IMR-90 (cell line): ENCODE data around the gene PAK5. TPM values are rescaled to one million over a fixed set of nuclear protein-coding genes. Genes with fewer than 3 reads are reported as not detected.

Experiments used
- ATAC-seq: fragments of 200-7000 bp; cut with Tn5 transposase; 2 replicates; pipeline ENCODE4 v1.9.1; 2020; ENCODE audit warnings: low read depth, mild to moderate bottlenecking, moderate library complexity
- BruUV-seq: library from RNA; stranded (reverse); fragments of 400-500 nt; replicated peaks from 2 replicates; lab custom pipeline; 2021; lab: Mats Ljungman, UMichigan
- CTCF ChIA-PET: fragments of 300-600 bp; formaldehyde crosslinking; extraction: SDS; loops from one replicate; lab custom pipeline; 2021; ENCODE audit warnings: antibody characterized with exemption; lab: Yijun Ruan, JAX
- POLR2A ChIA-PET: fragments of 300-600 bp; sonication (Branson Sonifier 250); formaldehyde crosslinking; loops from one replicate; lab custom pipeline; 2022; ENCODE audit warnings: antibody characterized with exemption; ENCODE audit not compliant: unreplicated experiment; lab: Charles Lee
- DNase-seq: peaks from one replicate; pipeline ENCODE4 v3.0.0; 2013
- H2AFZ ChIP-seq: replicated peaks from 2 replicates; pipeline ENCODE3; 2013; ENCODE audit warnings: low read length, mild to moderate bottlenecking; ENCODE audit not compliant: poor library complexity
- H2AK5ac ChIP-seq: 2 replicates; pipeline ENCODE4 v1.6.1; 2013; ENCODE audit warnings: low read depth, low read length, inconsistent platforms
- H2AK9ac ChIP-seq: replicated peaks from 2 replicates; pipeline ENCODE3; 2013; ENCODE audit warnings: mild to moderate bottlenecking, low read depth, low read length, moderate library complexity; ENCODE audit not compliant: poor library complexity
- H2BK120ac ChIP-seq: 2 replicates; pipeline ENCODE4 v1.6.1; 2013; ENCODE audit warnings: low read depth, low read length, inconsistent platforms
- H2BK15ac ChIP-seq: 3 replicates; pipeline ENCODE4 v1.6.1; 2013; ENCODE audit warnings: low read depth, low read length, inconsistent platforms
- H2BK20ac ChIP-seq: 2 replicates; pipeline ENCODE4 v1.6.1; 2013; ENCODE audit warnings: low read depth, mild to moderate bottlenecking, inconsistent platforms, low read length, moderate library complexity
- H2BK5ac ChIP-seq: 2 replicates; pipeline ENCODE4 v1.6.1; 2013; ENCODE audit warnings: mild to moderate bottlenecking, low read depth, low read length, inconsistent platforms; ENCODE audit not compliant: poor library complexity, severe bottlenecking
- H3K14ac ChIP-seq: replicated peaks from 2 replicates; pipeline ENCODE4 v1.6.1; 2013; ENCODE audit warnings: low read depth, low read length, inconsistent platforms
- H3K18ac ChIP-seq: 2 replicates; pipeline ENCODE4 v1.6.1; 2013; ENCODE audit warnings: low read depth, low read length, control low read depth
- H3K23ac ChIP-seq: 2 replicates; pipeline ENCODE4 v1.6.1; 2013; ENCODE audit warnings: low read depth, low read length, inconsistent platforms
- H3K27ac ChIP-seq: 2 replicates; pipeline ENCODE4 v1.5.1; 2013; ENCODE audit warnings: mild to moderate bottlenecking, control low read depth, low read length; ENCODE audit not compliant: insufficient read depth
- H3K27me3 ChIP-seq: 2 replicates; pipeline ENCODE4 v1.6.1; 2013; ENCODE audit warnings: low read length; ENCODE audit not compliant: control insufficient read depth, insufficient read depth
- H3K36me3 ChIP-seq: 2 replicates; pipeline ENCODE4 v1.6.1; 2013; ENCODE audit warnings: low read length, mixed read lengths; ENCODE audit not compliant: control insufficient read depth, insufficient read depth
- H3K4ac ChIP-seq: 2 replicates; pipeline ENCODE4 v1.6.1; 2013; ENCODE audit warnings: low read depth, low read length, inconsistent platforms
- H3K4me1 ChIP-seq: 2 replicates; pipeline ENCODE4 v1.6.1; 2013; ENCODE audit warnings: low read length, mixed read lengths; ENCODE audit not compliant: control insufficient read depth, insufficient read depth
- H3K4me2 ChIP-seq: 2 replicates; pipeline ENCODE4 v1.6.1; 2013; ENCODE audit warnings: low read depth, mild to moderate bottlenecking, control low read depth, low read length, moderate library complexity
- H3K4me3 ChIP-seq: 2 replicates; pipeline ENCODE4 v1.5.1; 2013; ENCODE audit warnings: low read depth, mild to moderate bottlenecking, control low read depth, low read length, moderate library complexity; ENCODE audit not compliant: insufficient read depth
- H3K56ac ChIP-seq: 2 replicates; pipeline ENCODE4 v1.6.1; 2013; ENCODE audit warnings: low read length, inconsistent platforms; ENCODE audit not compliant: insufficient read depth; ENCODE audit errors: extremely low read depth
- H3K79me1 ChIP-seq, 2 experiments: 2 replicates each; pipeline ENCODE4 v1.6.1; 2013; ENCODE audit warnings: low read length in 2 of 2, inconsistent platforms in 1 of 2, low read depth in 1 of 2
- H3K9ac ChIP-seq: 2 replicates; pipeline ENCODE4 v1.6.1; 2013; ENCODE audit warnings: low read depth, low read length, control low read depth
- H3K9me1 ChIP-seq: 2 replicates; pipeline ENCODE4 v1.6.1; 2013; ENCODE audit warnings: low read length, inconsistent platforms; ENCODE audit not compliant: insufficient read depth
- H3K9me3 ChIP-seq: 2 replicates; pipeline ENCODE4 v1.6.1; 2013; ENCODE audit warnings: low read length; ENCODE audit not compliant: control insufficient read depth, insufficient read depth
- H4K20me1 ChIP-seq: 2 replicates; pipeline ENCODE4 v1.6.1; 2013; ENCODE audit warnings: low read length, inconsistent platforms; ENCODE audit not compliant: insufficient read depth
- H4K5ac ChIP-seq: 2 replicates; pipeline ENCODE4 v1.6.1; 2013; ENCODE audit warnings: mild to moderate bottlenecking, low read depth, low read length, control low read depth
- H4K8ac ChIP-seq, 2 experiments: 2 replicates each; pipeline ENCODE4 v1.6.1; 2013; ENCODE audit warnings: low read depth in 2 of 2, low read length in 2 of 2, control low read depth in 1 of 2, inconsistent platforms in 1 of 2
- H4K91ac ChIP-seq: 2 replicates; pipeline ENCODE4 v1.6.1; 2013; ENCODE audit warnings: low read depth, low read length, inconsistent platforms; ENCODE audit not compliant: insufficient read depth
- MXI1 ChIP-seq: IDR thresholded peaks from 2 replicates; pipeline ENCODE4 v1.6.1; 2012; ENCODE audit warnings: low read depth, mild to moderate bottlenecking, low read length, moderate library complexity, borderline replicate concordance
- dilution Hi-C: fragments of 300-500 bp; cut with HindIII; formaldehyde crosslinking; loops from one replicate; pipeline ENCODE4 v1.14.3; 2018; ENCODE audit warnings: low sequenced_read_pairs; ENCODE audit not compliant: unreplicated experiment
- in situ Hi-C: fragments of 300-500 bp; cut with MboI; formaldehyde crosslinking; loops from 3 replicates; pipeline ENCODE4 v1.14.3; 2019; ENCODE audit warnings: low sequenced_read_pairs, inconsistent platforms, mixed read lengths
- intact Hi-C: fragments of 100-400 bp; cut with micrococcal nuclease; formaldehyde crosslinking; loops from 2 replicates; pipeline ENCODE4 v1.10.0; 2022
- polyA plus RNA-seq, 3 experiments: library from polyadenylated mRNA; depleted of rRNA; stranded (reverse); fragments of >200 nt; gene quantifications; 2 replicates each; pipeline ENCODE4 v1.2.3, GENCODE V29; 2012; ENCODE audit warnings: low replicate concordance in 1 of 3
- total RNA-seq: library from RNA; depleted of rRNA; stranded (reverse); fragments of >200 nt; gene quantifications from 2 replicates; pipeline ENCODE4 v1.2.3, GENCODE V29; 2012

The PAK5 gene
- total and polyA plus RNA-seq, 2 of the 4 experiments (the other 2 are of a cell fraction): not detected

DNA sequence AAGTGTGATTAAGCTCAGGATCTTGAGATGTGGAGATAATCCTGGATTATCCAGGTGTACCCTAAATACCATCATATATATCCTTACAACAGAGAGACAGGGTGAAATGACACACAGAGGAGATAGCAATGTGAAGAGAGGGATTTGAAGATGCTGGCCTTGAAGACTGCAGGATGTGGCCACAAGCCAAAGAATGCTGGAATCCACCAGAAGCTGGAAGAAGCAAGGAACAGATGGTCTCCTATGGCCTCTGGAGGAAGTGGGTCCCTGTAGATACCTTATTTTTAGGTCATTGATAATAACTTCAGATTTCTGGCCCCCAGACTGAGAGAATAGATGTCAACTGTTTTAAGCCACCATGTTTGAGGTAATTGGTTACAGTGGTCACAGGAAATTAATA, 95.0 kb downstream of the PAK5 start:
- ATAC-seq (no peak), DNase-seq (no peak)
- Histone ChIP-seq H2BK5ac (no peak overlapping the region), H4K5ac (no peak overlapping the region), H2BK120ac (no peak overlapping the region), H3K4me1 (no peaks in the 10 kb centered on the region), H3K9me1 (no peaks in the 10 kb centered on the region), H2AFZ (no peak overlapping the region), H4K91ac (no peak overlapping the region), H3K18ac (no peak overlapping the region), H3K14ac (no peak overlapping the region), H2BK15ac (no peak overlapping the region), H3K4me3 (no peak overlapping the region), H3K27me3 (no peaks in the 10 kb centered on the region), H4K8ac (no peak overlapping the region), H3K36me3 (no peaks in the 10 kb centered on the region), H3K27ac (no peak overlapping the region), H2AK9ac (no peak overlapping the region), H3K23ac (no peak overlapping the region), H3K79me1 (no peaks in the 10 kb centered on the region), H3K9me3 (no peaks in the 10 kb centered on the region), H2BK20ac (no peak overlapping the region), H3K4me2 (no peak overlapping the region), H2AK5ac (no peak overlapping the region), H3K9ac (no peak overlapping the region), H3K4ac (no peak overlapping the region), H4K20me1 (no peaks in the 10 kb centered on the region), H3K56ac (no peak overlapping the region)
- no peak for TF ChIP-seq MXI1
- dilution Hi-C loops: no loop called here
- no TSS peak for BruUV-seq
- POLR2A ChIA-PET: no interaction called here
- CTCF ChIA-PET: no interaction called here
- intact Hi-C loops: no loop called here
- in situ Hi-C loops: no loop called here
